Measurements from ENCODE around the gene MOCOS.

- no peak for TF ChIP-seq EZH2phosphoT487 (IDR thresholded peaks at IDR 0.05; ENCODE audit: low read depth, severe bottlenecking, unreplicated experiment)
- TF ChIP-seq CTCF (IDR thresholded peaks at IDR 0.05; ENCODE audit: poor library complexity): no peak
- TF ChIP-seq EZH2 (IDR thresholded peaks at IDR 0.05; ENCODE audit: borderline replicate concordance): no peak
Measured at GRCh38 chr18:36158266-36158867, 28.9 kb upstream of the MOCOS start.
